ENCODE data around the gene MED10.

GRCh38 chr5:6348476-6349000 is 29.8 kb downstream of the MED10 start:
- TF ChIP-seq CTCF (optimal IDR thresholded peaks at IDR 0.05 in 1 of 3, IDR thresholded peaks at IDR 0.05 in 1 of 3, conservative IDR thresholded peaks at IDR 0.05 in 1 of 3; ENCODE audit: extremely low read depth in 1 of 3, insufficient read depth in 2 of 3, low read length in 3 of 3): no peak
- TF ChIP-seq EZH2 (IDR thresholded peaks at IDR 0.05; ENCODE audit: low read length): no peak

Data from keratinocyte (primary cell).